HepG2 (cell line): ENCODE measurements around the gene RAB38.

Experiments used
- CTCF ChIP-seq: sonication (generic); formaldehyde crosslinking; IDR thresholded peaks from 2 replicates; pipeline ENCODE4 v1.5.0; 2020; ENCODE audit warnings: mild to moderate bottlenecking, missing genetic modification reagents, moderate library complexity
- KLF12 ChIP-seq: sonication (generic); formaldehyde crosslinking; IDR thresholded peaks from 2 replicates; pipeline ENCODE4 v1.4.0; 2020; ENCODE audit warnings: missing genetic modification reagents, borderline replicate concordance
- MTF1 ChIP-seq: sonication (generic); formaldehyde crosslinking; IDR thresholded peaks from 2 replicates; pipeline ENCODE4 v1.5.0; 2020; ENCODE audit warnings: missing genetic modification reagents
- PHF20 ChIP-seq: sonication (generic); formaldehyde crosslinking; IDR thresholded peaks from 2 replicates; pipeline ENCODE4 v1.5.0; 2020; ENCODE audit warnings: mild to moderate bottlenecking, missing genetic modification reagents
- SP1 ChIP-seq, 2 experiments: fragments of 450-650 bp in 1 of 2; sonication (generic) in 1 of 2; formaldehyde crosslinking in 1 of 2; IDR thresholded peaks; 2 replicates each; pipeline versions ENCODE4 v1.4.0 to v1.6.1; 2016 to 2020; ENCODE audit warnings: missing genetic modification reagents in 1 of 2
- ZNF562 ChIP-seq: sonication (generic); formaldehyde crosslinking; IDR thresholded peaks from 2 replicates; pipeline ENCODE4 v1.8.0; 2022; ENCODE audit warnings: missing genetic modification reagents, borderline replicate concordance
- ZNF672 ChIP-seq: sonication (generic); formaldehyde crosslinking; IDR thresholded peaks from 2 replicates; pipeline ENCODE4 v1.8.1; 2022; ENCODE audit warnings: missing genetic modification reagents
- ZZZ3 ChIP-seq: sonication (generic); formaldehyde crosslinking; IDR thresholded peaks from 2 replicates; pipeline ENCODE4 v1.4.0; 2020; ENCODE audit warnings: missing genetic modification reagents, mild to moderate bottlenecking, borderline replicate concordance

- TF ChIP-seq ZNF672 (CRISPR knock-in tag) (no peak), CTCF (CRISPR knock-in tag) (no peak), PHF20 (CRISPR knock-in tag) (no peak), ZZZ3 (CRISPR knock-in tag) (no peak), SP1 (IDR thresholded peaks at IDR 0.05) (no peak), SP1 (CRISPR knock-in tag; IDR thresholded peaks at IDR 0.05) (no peak), ZNF562 (no peak), MTF1 (CRISPR knock-in tag) (no peak), KLF12 (CRISPR knock-in tag) (no peak)
Measured at GRCh38 chr11:88115828-88116755, 59.2 kb downstream of the RAB38 start.
